A549 treated with Mapracorat at 1 μM for 4 hours (cell line): ENCODE data around the gene FBXO27. TPM values are rescaled to one million over a fixed set of nuclear protein-coding genes. Genes with fewer than 3 reads are reported as not detected.

ENCODE experiments used
- total RNA-seq: library from RNA; stranded (reverse); fragments of 200-300 nt; extraction: Qiagen RNA extraction; gene quantifications from 5 replicates; pipeline ENCODE4 v1.2.3, GENCODE V29; 2022

Gene FBXO27, protein sequence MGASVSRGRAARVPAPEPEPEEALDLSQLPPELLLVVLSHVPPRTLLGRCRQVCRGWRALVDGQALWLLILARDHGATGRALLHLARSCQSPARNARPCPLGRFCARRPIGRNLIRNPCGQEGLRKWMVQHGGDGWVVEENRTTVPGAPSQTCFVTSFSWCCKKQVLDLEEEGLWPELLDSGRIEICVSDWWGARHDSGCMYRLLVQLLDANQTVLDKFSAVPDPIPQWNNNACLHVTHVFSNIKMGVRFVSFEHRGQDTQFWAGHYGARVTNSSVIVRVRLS
- total RNA-seq, result 2.8 to 4.4 TPM (median 3.6 TPM) in 5 replicates

GRCh38 chr19:39032063-39032918 lies at the start of gene FBXO27:
TSS of gene FBXO27 (minus strand) at chr19:39032549. CDS start at chr19:39032227, 322 bp downstream.

DNA sequence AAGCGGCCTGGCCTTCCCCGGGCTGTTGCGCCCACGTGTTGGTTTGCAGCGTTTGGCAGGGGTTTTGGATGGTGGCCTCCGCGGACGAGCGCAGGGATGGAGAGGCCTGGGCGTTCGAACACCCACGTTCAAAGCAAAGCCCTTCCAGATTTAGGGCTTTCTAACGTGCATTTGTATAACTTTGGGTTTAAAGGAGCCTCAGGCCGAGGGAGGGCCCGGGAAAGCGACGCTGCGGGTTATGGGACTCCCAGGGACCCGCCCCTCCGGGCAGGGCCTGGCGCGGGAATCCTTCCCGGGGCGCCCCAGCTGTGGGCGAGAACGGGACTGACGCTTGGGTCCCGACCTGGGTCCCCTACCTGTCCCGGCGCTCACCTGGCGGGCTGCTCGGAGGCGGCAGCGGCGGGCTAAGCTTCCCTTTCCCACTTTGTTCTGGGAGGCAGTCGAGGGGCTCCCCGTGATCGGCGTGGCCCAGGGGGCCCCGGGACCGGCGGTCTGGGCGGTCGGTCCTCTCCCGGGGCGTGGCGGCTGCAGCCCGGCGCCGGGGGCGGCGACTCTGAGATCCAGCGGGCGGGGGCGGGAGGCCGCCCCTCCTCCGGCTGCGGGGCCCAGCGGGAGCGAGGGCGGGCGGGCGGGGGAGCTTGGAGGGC lies 57.0 kb downstream of the FBXO27 start, which contains the start of gene FBXO17:
Gene FBXO17, minus strand, starts transcription at position 529 of the 647 bp plus-strand sequence. CDS start 25,423 bp downstream, outside the sequence.

Other genes with a start within 250 kb of the FBXO27 start
- gene LGALS7B, start 243.3 kb downstream of the FBXO27 start, total RNA-seq, result 0.48 to 0.86 TPM (median 0.57 TPM) in 3 of 5 replicates, not detected in the others
- 0.41 to 0.74 TPM (median 0.63 TPM) in 5 replicates for gene LGALS4, start 219.6 kb downstream of the FBXO27 start, total RNA-seq
- gene ECH1, start 200.8 kb downstream of the FBXO27 start, total RNA-seq, result 272 to 390 TPM (median 289 TPM) in 5 replicates
- 317 to 386 TPM (median 357 TPM) in 5 replicates for gene HNRNPL, start 182.6 kb downstream of the FBXO27 start, total RNA-seq
- gene RINL, start 154.3 kb downstream of the FBXO27 start, total RNA-seq, result 1.9 to 2.7 TPM (median 2.4 TPM) in 5 replicates
- gene SIRT2, start 132.9 kb downstream of the FBXO27 start, total RNA-seq, result 32.8 to 40.0 TPM (median 37.6 TPM) in 5 replicates
- 61.9 to 127 TPM (median 100 TPM) in 5 replicates for gene NFKBIB, start 132.6 kb downstream of the FBXO27 start, total RNA-seq
- gene CCER2, start 120.4 kb downstream of the FBXO27 start, total RNA-seq, result 0.53 to 1.3 TPM (median 1.0 TPM) in 5 replicates
- gene SARS2, start 101.8 kb downstream of the FBXO27 start, total RNA-seq, result 44.7 to 57.3 TPM (median 51.6 TPM) in 5 replicates
- 200 to 304 TPM (median 264 TPM) in 5 replicates for gene MRPS12, start 101.6 kb downstream of the FBXO27 start, total RNA-seq
- 59.5 to 82.4 TPM (median 78.3 TPM) in 5 replicates for gene FBXO17, start 56.8 kb downstream of the FBXO27 start, total RNA-seq
- gene ACP7, start 51.8 kb upstream of the FBXO27 start, total RNA-seq, result 0.05 to 0.17 TPM in 2 of 5 replicates, not detected in the others
- gene PAK4, start 93.2 kb upstream of the FBXO27 start, total RNA-seq, result 82.2 to 115 TPM (median 108 TPM) in 5 replicates
- gene NCCRP1, start 164.4 kb upstream of the FBXO27 start, total RNA-seq, result 0.81 to 1.6 TPM (median 1.4 TPM) in 5 replicates
- gene SYCN, start 171.7 kb upstream of the FBXO27 start, total RNA-seq, result not detected in 5 replicates
- gene IFNL3, start 212.5 kb upstream of the FBXO27 start, total RNA-seq, result not detected in 5 replicates
- gene IFNL4, start 216.3 kb upstream of the FBXO27 start, total RNA-seq, result not detected in 5 replicates
- gene IFNL2, start 235.8 kb upstream of the FBXO27 start, total RNA-seq, result not detected in 5 replicates